Esophagus muscularis mucosa (tissue), 4 donors: ENCODE measurements around the gene OR2T10.

Experiments
- EP300 ChIP-seq: sonication (generic); formaldehyde crosslinking; IDR thresholded peaks from one replicate; pipeline ENCODE4 v1.6.1; 2017; ENCODE audit warnings: antibody characterized with exemption
- POLR2A ChIP-seq: fragments of 450-650 bp; IDR thresholded peaks from one replicate; pipeline ENCODE4 v1.6.1; 2017; ENCODE audit warnings: antibody characterized with exemption, moderate library complexity, mild to moderate bottlenecking, low read depth
- POLR2AphosphoS5 ChIP-seq, 2 donors: sonication (generic); formaldehyde crosslinking; IDR thresholded peaks; one replicate each; pipeline ENCODE4 v1.6.1; 2017; ENCODE audit warnings: antibody characterized with exemption in 2 of 2
- TF ChIP-seq, protein P1 (sequence below), 3 experiments: fragments of 200-600 bp in 2 of 3; fragments of 450-650 bp in 1 of 3; sonication (generic) in 2 of 3; IDR thresholded peaks; one replicate each; pipeline ENCODE4 v1.5.1; 2017 to 2019; ENCODE audit warnings: antibody characterized with exemption in 3 of 3, mild to moderate bottlenecking in 2 of 3, moderate library complexity in 1 of 3

DNA sequence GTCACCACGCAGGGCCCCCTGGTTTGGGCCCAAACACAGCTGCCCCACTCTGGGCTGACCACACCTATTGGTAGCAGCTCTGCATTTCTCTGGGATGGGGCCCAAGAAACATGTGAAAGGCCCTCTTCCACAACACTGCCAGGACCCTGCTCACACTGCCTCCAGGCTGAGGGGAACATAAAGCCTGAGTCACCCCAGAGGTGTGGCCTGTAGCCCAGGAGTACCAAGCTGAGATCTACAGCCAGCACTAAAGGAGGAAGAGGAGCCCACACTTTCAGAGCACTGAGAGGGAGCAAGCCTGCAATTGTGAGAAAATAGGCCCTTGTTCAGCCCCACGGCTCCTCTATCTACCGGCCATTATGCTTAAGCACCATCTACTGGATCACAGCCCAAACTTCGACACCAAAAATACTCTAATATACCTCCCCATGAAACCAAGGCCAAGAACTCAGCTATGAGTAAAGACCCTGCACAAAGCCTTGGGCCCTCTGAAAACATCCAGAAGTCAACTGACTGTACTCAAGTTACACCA lies 14.4 kb upstream of the OR2T10 start:
- TF ChIP-seq, protein P1, sequence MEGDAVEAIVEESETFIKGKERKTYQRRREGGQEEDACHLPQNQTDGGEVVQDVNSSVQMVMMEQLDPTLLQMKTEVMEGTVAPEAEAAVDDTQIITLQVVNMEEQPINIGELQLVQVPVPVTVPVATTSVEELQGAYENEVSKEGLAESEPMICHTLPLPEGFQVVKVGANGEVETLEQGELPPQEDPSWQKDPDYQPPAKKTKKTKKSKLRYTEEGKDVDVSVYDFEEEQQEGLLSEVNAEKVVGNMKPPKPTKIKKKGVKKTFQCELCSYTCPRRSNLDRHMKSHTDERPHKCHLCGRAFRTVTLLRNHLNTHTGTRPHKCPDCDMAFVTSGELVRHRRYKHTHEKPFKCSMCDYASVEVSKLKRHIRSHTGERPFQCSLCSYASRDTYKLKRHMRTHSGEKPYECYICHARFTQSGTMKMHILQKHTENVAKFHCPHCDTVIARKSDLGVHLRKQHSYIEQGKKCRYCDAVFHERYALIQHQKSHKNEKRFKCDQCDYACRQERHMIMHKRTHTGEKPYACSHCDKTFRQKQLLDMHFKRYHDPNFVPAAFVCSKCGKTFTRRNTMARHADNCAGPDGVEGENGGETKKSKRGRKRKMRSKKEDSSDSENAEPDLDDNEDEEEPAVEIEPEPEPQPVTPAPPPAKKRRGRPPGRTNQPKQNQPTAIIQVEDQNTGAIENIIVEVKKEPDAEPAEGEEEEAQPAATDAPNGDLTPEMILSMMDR (IDR thresholded peaks at IDR 0.05): no peak
- TF ChIP-seq POLR2A: no peak
- no peak for TF ChIP-seq EP300
- TF ChIP-seq POLR2AphosphoS5 (IDR thresholded peaks at IDR 0.05): no peak
